Activated naive CD4-positive, alpha-beta T cell treated with anti-CD3 and anti-CD28 coated beads, Interleukin-2, amount 50 U/mL, for 24 hours (primary cell): ENCODE data around the gene TUFT1.
"Not testable (repeated sequence)": the region's sequence is repeated elsewhere in the genome, so short reads cannot be mapped to it uniquely, and the experiment has no call there.

Experiments used
- H3K27ac Mint-ChIP-seq: one replicate; pipeline ENCODE4 v1.8.0; 2021; ENCODE audit warnings: mild to moderate bottlenecking, mixed read lengths
- H3K27me3 Mint-ChIP-seq: one replicate; pipeline ENCODE4 v1.8.0; 2021; ENCODE audit warnings: mixed read lengths
- H3K36me3 Mint-ChIP-seq: one replicate; pipeline ENCODE4 v1.8.0; 2021; ENCODE audit warnings: mixed read lengths
- H3K4me1 Mint-ChIP-seq: one replicate; pipeline ENCODE4 v1.8.0; 2021; ENCODE audit warnings: mixed read lengths
- H3K4me3 Mint-ChIP-seq: one replicate; pipeline ENCODE4 v1.8.0; 2021; ENCODE audit warnings: mild to moderate bottlenecking, mixed read lengths
- H3K9me3 Mint-ChIP-seq: one replicate; pipeline ENCODE4 v1.8.0; 2021; ENCODE audit warnings: mixed read lengths

TUFT1 gene

GRCh38 chr1:151522427-151522826, 17.7 kb upstream of the TUFT1 start:
- H3K36me3 Mint-ChIP-seq, H3K27me3 Mint-ChIP-seq: not testable (repeated sequence)

DNA sequence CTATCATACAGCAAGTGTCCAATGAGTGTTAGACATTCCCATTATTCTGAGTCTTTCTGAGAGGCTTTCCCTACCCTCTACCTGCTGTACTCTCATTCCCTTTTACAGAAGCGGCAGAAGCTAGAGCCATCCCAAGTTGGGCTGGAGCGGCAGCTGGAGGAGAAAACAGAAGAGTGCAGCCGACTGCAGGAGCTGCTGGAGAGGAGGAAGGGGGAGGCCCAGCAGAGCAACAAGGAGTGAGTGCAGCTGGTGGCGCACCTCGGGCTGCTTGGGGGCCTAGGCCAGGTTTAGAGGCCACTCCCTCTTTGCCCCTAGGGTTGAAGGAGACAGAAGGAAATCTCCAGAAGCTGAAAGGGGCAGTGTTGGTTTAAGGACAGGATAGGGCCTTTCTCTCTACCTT, 16.8 kb upstream of the TUFT1 start:
- H3K4me1 Mint-ChIP-seq: no peaks in the 10 kb centered on the region
- no peak overlapping the region for H3K4me3 Mint-ChIP-seq
- no peaks in the 10 kb centered on the region for H3K27me3 Mint-ChIP-seq
- H3K36me3 Mint-ChIP-seq: no peaks in the 10 kb centered on the region
- H3K27ac Mint-ChIP-seq: no peak overlapping the region
- H3K9me3 Mint-ChIP-seq: no peaks in the 10 kb centered on the region

More at GRCh38 chr1:151522427-151522826, 17.7 kb upstream of the TUFT1 start:
- not testable (repeated sequence) for H3K4me3 Mint-ChIP-seq, H3K9me3 Mint-ChIP-seq, H3K27ac Mint-ChIP-seq, H3K4me1 Mint-ChIP-seq

GRCh38 chr1:151524736-151525135, 15.4 kb upstream of the TUFT1 start:
- H3K27me3 Mint-ChIP-seq: no peaks in the 10 kb centered on the region
- no peaks in the 10 kb centered on the region for H3K9me3 Mint-ChIP-seq
- no peak overlapping the region for H3K4me3 Mint-ChIP-seq
- no peak overlapping the region for H3K27ac Mint-ChIP-seq
- H3K36me3 Mint-ChIP-seq: no peaks in the 10 kb centered on the region
- no peaks in the 10 kb centered on the region for H3K4me1 Mint-ChIP-seq

DNA sequence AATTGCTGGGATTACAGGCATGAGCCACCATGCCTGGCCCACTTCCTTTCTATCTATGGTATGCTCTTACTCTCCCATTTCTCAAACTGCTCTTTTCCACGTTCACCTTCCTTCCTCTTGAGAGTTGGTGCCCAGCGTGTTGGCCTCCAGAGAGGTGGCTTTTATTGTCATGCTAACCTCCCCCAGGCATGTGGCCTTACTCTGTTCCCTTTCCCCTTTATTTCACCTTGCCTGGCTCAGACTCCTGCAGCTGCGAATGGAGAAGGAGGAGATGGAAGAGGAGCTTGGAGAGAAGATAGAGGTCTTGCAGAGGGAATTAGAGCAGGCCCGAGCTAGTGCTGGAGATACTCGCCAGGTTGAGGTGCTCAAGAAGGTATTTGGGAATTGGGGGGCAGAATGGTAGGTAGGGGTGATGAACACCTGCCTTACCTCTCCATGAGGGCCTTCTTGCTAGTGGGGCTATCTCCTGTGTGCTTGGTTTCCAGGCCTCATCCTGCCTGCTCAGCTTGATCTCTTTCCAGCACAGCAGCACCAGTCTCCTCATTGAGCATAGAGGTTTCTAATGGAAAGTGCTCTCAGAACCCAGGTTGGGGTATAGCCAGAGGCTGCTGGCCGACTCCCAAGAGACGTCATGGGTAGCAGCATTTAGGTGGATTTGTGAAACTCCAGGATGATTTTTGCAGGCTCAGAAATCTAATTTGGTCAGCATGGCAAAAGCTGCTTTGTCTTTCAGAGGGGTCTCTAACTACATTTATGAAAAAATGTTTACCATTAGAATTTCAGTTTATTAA, 13.2 kb upstream of the TUFT1 start:
- Mint-ChIP-seq H3K27me3 (no peaks in the 10 kb centered on the region), H3K4me3 (no peak overlapping the region), H3K27ac (no peak overlapping the region), H3K4me1 (no peaks in the 10 kb centered on the region), H3K9me3 (no peaks in the 10 kb centered on the region), H3K36me3 (no peaks in the 10 kb centered on the region)

DNA sequence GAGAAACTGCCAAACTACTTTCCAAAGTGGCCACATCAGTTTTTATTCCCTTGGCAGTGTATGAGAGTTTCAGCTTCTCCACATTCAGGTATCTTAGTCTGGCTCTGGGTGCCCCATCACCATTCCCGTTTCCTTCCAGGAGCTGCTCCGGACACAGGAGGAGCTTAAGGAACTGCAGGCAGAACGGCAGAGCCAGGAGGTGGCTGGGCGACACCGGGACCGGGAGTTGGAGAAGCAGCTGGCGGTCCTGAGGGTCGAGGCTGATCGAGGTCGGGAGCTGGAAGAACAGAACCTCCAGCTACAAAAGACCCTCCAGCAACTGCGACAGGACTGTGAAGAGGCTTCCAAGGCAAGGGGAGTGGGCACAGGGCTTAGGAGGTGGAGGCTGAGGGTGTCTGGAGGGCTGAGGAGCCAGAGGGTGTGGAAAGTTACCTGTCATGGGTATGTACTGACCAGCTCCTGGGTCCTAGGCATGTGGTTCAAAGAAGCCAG, 10.9 kb upstream of the TUFT1 start:
- H3K27me3 Mint-ChIP-seq: no peaks in the 10 kb centered on the region
- no peaks in the 10 kb centered on the region for H3K4me1 Mint-ChIP-seq
- no peaks in the 10 kb centered on the region for H3K36me3 Mint-ChIP-seq
- peak overlapping the region; percentile 74 for H3K27ac Mint-ChIP-seq
- no peaks in the 10 kb centered on the region for H3K9me3 Mint-ChIP-seq
- H3K4me3 Mint-ChIP-seq: no peak overlapping the region

DNA sequence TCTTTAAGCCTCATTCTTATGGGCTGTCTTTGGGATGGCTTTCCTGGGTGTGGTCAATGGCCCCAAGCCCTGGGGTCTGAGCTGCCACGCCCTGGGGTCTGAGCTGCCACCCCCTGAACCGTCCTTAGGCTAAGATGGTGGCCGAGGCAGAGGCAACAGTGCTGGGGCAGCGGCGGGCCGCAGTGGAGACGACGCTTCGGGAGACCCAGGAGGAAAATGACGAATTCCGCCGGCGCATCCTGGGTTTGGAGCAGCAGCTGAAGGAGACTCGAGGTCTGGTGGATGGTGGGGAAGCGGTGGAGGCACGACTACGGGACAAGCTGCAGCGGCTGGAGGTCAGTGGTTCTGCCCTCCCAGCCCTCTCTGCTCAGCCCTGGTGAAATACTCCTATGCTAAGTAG, 10.3 kb upstream of the TUFT1 start:
- no peaks in the 10 kb centered on the region for H3K9me3 Mint-ChIP-seq
- H3K27ac Mint-ChIP-seq: peak overlapping the region; percentile 73
- no peaks in the 10 kb centered on the region for H3K36me3 Mint-ChIP-seq
- no peak overlapping the region for H3K4me3 Mint-ChIP-seq
- H3K4me1 Mint-ChIP-seq: no peaks in the 10 kb centered on the region
- H3K27me3 Mint-ChIP-seq: no peaks in the 10 kb centered on the region

GRCh38 chr1:151530461-151530860, 9.6 kb upstream of the TUFT1 start:
- no peak overlapping the region for H3K4me3 Mint-ChIP-seq
- H3K4me1 Mint-ChIP-seq: no peaks in the 10 kb centered on the region
- no peaks in the 10 kb centered on the region for H3K36me3 Mint-ChIP-seq
- no peak overlapping the region for H3K27ac Mint-ChIP-seq
- H3K9me3 Mint-ChIP-seq: no peaks in the 10 kb centered on the region
- H3K27me3 Mint-ChIP-seq: no peaks in the 10 kb centered on the region

- H3K36me3 Mint-ChIP-seq: no peaks in the 10 kb centered on the region
Measured at GRCh38 chr1:151533870-151534269, 6.2 kb upstream of the TUFT1 start.

DNA sequence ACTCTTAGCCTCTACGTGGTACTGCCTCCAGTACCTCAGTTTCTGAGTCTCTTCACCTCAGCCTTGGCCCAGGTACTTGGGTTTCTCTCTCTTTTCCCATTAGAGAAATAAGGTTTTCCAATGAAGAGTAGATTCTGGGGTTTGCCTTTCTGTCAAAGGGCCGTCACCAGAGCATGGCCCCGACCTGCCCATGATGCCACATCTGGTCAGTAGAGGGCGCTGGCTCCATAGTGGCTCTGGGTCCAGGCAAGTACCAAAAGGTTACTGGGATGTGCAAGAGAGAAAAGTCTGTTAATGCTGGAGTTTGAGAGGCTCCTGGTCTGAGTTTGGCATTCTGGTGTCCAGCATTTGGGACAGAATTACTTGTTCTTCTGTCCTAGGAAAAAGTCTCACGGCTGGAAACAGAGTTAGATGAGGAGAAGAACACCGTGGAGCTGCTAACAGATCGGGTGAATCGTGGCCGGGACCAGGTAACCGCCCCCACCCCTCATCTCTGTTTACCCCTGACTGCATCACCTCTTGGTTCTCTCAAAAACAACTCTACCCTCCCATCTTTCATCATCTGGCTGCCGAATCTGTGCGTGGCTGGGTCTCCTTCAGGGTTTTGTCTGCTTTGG, 5.3 kb upstream of the TUFT1 start:
- no peak overlapping the region for H3K27ac Mint-ChIP-seq
- H3K9me3 Mint-ChIP-seq: no peaks in the 10 kb centered on the region
- H3K36me3 Mint-ChIP-seq: no peaks in the 10 kb centered on the region
- peaks cover 2% of the 10 kb centered on the region for H3K4me1 Mint-ChIP-seq
- H3K27me3 Mint-ChIP-seq: no peaks in the 10 kb centered on the region
- H3K4me3 Mint-ChIP-seq: no peak overlapping the region

More at GRCh38 chr1:151533870-151534269, 6.2 kb upstream of the TUFT1 start:
- Mint-ChIP-seq H3K9me3 (no peaks in the 10 kb centered on the region), H3K4me1 (no peaks in the 10 kb centered on the region), H3K27ac (no peak overlapping the region), H3K27me3 (no peaks in the 10 kb centered on the region), H3K4me3 (no peak overlapping the region)

GRCh38 chr1:151535326-151536271, 4.5 kb upstream of the TUFT1 start:
- no peaks in the 10 kb centered on the region for H3K9me3 Mint-ChIP-seq
- no peak overlapping the region for H3K4me3 Mint-ChIP-seq
- no peak overlapping the region for H3K27ac Mint-ChIP-seq
- H3K4me1 Mint-ChIP-seq: peaks cover 9% of the 10 kb centered on the region
- no peaks in the 10 kb centered on the region for H3K27me3 Mint-ChIP-seq
- H3K36me3 Mint-ChIP-seq: no peaks in the 10 kb centered on the region

- Mint-ChIP-seq H3K9me3 (no peaks in the 10 kb centered on the region), H3K27ac (no peak overlapping the region), H3K27me3 (no peaks in the 10 kb centered on the region), H3K4me1 (peaks cover 18% of the 10 kb centered on the region), H3K4me3 (no peak overlapping the region), H3K36me3 (no peaks in the 10 kb centered on the region)
Measured at GRCh38 chr1:151536499-151536898, 3.6 kb upstream of the TUFT1 start.

DNA sequence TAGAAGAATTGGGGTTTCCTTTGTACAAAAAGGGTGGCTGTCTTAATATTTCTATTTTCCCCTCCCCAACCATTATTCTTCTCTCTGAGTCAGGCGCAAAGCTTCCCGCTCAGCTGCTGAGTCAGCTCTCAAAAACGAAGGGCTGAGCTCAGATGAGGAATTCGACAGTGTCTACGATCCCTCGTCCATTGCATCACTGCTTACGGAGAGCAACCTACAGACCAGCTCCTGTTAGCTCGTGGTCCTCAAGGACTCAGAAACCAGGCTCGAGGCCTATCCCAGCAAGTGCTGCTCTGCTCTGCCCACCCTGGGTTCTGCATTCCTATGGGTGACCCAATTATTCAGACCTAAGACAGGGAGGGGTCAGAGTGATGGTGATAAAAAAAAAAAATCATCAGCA, 3.0 kb upstream of the TUFT1 start:
- no peaks in the 10 kb centered on the region for H3K36me3 Mint-ChIP-seq
- H3K4me1 Mint-ChIP-seq: peaks cover 23% of the 10 kb centered on the region
- no peak overlapping the region for H3K27ac Mint-ChIP-seq
- H3K9me3 Mint-ChIP-seq: no peaks in the 10 kb centered on the region
- H3K27me3 Mint-ChIP-seq: no peaks in the 10 kb centered on the region
- no peak overlapping the region for H3K4me3 Mint-ChIP-seq

GRCh38 chr1:151539321-151540020, 638 bp upstream of the TUFT1 start:
- Mint-ChIP-seq H3K27ac (no peak overlapping the region), H3K9me3 (no peaks in the 10 kb centered on the region)

DNA sequence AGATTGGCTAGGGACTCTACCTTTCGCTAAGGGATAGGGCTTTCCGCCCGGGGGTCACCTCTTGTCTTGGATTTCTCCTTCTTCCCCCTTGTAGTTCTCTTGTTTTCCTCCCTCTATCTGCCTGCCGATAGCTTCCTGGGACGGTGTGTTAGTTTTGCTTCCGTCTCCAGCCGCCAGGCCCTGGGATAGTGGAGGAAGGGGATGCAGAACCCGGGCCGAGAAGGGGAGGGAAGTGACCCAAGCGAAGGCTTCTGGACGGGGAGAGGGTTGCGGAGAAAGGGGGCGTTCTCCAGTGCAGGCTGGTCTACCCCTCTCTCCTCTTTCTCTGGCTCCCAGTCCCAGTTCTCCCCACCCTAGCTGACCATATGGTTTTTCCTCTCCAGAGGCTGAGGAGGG, 871 bp downstream of the TUFT1 start:
- no peaks in the 10 kb centered on the region for H3K27me3 Mint-ChIP-seq
- no peaks in the 10 kb centered on the region for H3K36me3 Mint-ChIP-seq
- H3K27ac Mint-ChIP-seq: no peak overlapping the region
- peak overlapping the region; percentile 96 for H3K4me3 Mint-ChIP-seq
- H3K4me1 Mint-ChIP-seq: peaks cover 26% of the 10 kb centered on the region
- no peaks in the 10 kb centered on the region for H3K9me3 Mint-ChIP-seq

More at GRCh38 chr1:151539321-151540020, 638 bp upstream of the TUFT1 start:
- H3K4me1 Mint-ChIP-seq: peaks cover 26% of the 10 kb centered on the region
- peak overlapping the region; percentile 96 for H3K4me3 Mint-ChIP-seq
- H3K36me3 Mint-ChIP-seq: no peaks in the 10 kb centered on the region
- no peaks in the 10 kb centered on the region for H3K27me3 Mint-ChIP-seq

DNA sequence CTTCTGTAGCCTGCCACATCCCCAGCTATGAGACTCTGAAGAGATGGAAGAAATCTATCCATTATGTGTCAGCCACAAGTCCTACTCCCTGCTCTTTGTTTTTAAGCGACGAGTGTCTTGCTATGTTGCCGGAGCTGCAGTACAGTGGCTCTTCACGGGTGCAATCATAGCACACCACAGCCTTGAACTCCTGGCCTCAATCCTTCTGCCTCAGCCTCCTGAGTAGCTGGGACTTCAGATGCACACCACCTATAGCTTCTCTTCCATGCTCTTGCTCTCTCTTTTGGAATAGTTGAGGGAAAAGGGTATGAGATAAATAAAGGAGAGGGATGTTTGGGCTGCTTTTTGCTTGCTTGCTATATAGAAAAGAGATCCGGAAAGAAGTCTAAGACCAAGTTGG, 1.6 kb downstream of the TUFT1 start:
- Mint-ChIP-seq H3K4me1 (peaks cover 26% of the 10 kb centered on the region), H3K27me3 (no peaks in the 10 kb centered on the region), H3K4me3 (peak overlapping the region; percentile 96), H3K9me3 (no peaks in the 10 kb centered on the region), H3K36me3 (no peaks in the 10 kb centered on the region), H3K27ac (no peak overlapping the region)
